Heart right ventricle (tissue), 16 donors: ENCODE data around the gene LIN28B. TPM values are rescaled to one million over a fixed set of nuclear protein-coding genes. Genes with fewer than 3 reads are reported as not detected.

Experiments used
- ATAC-seq, 8 donors: fragments of 200-7000 bp; cut with Tn5 transposase; one replicate each; pipeline ENCODE4 v1.9.1; 2020; ENCODE audit warnings: mild to moderate bottlenecking in 8 of 8, moderate library complexity in 8 of 8, moderate number of reproducible peaks in 1 of 8
- DNase-seq, 2 donors: peaks; one replicate each; pipeline ENCODE4 v3.0.0-alpha.2; 2020
- H3K27ac ChIP-seq, 10 donors: fragments of 200-600 bp; sonication (generic) in 2 of 10; one replicate each; pipeline versions ENCODE4 v1.5.0 to v1.8.0; 2020 to 2022; ENCODE audit warnings: mild to moderate bottlenecking in 3 of 10
- H3K27me3 ChIP-seq, 7 donors: fragments of 200-600 bp; one replicate each; pipeline ENCODE4 v1.8.0; 2021 to 2022; ENCODE audit warnings: mild to moderate bottlenecking in 2 of 7
- H3K36me3 ChIP-seq, 9 donors: fragments of 200-600 bp; sonication (generic) in 1 of 9; one replicate each; pipeline versions ENCODE4 v1.5.0 to v1.8.0; 2020 to 2022; ENCODE audit warnings: mild to moderate bottlenecking in 2 of 9
- H3K4me1 ChIP-seq, 9 donors: fragments of 200-600 bp; sonication (generic) in 1 of 9; one replicate each; pipeline versions ENCODE4 v1.5.0 to v1.8.0; 2020 to 2022; ENCODE audit warnings: mild to moderate bottlenecking in 4 of 9
- H3K4me3 ChIP-seq, 10 donors: fragments of 200-600 bp; sonication (generic) in 2 of 10; one replicate each; pipeline versions ENCODE4 v1.5.0 to v1.8.0; 2020 to 2022; ENCODE audit warnings: mild to moderate bottlenecking in 7 of 10, moderate library complexity in 2 of 10
- H3K9me3 ChIP-seq, 11 donors: fragments of 200-600 bp in 10 of 11; sonication (generic) in 2 of 11; one replicate each; pipeline versions ENCODE4 v1.5.0 to v1.8.0; 2013 to 2022; ENCODE audit warnings: mild to moderate bottlenecking in 2 of 11, control low read depth in 1 of 11, moderate library complexity in 1 of 11
- CTCF ChIP-seq, 9 donors: fragments of 200-600 bp; sonication (generic) in 2 of 9; IDR thresholded peaks; one replicate each; pipeline versions ENCODE4 v1.5.0 to v1.8.0; 2021 to 2022; ENCODE audit warnings: antibody characterized with exemption in 9 of 9, mild to moderate bottlenecking in 5 of 9, moderate library complexity in 1 of 9
- whole genome bisulfite sequencing, 2 donors: extraction: QIAGEN DNeasy Blood & Tissue Kit; methylation state at CpG; one replicate each; pipeline ENCODE4 v1.1.7; 2013; ENCODE audit warnings: inconsistent platforms in 1 of 2; 5-methylcytosine and 5-hydroxymethylcytosine counted together
- intact Hi-C, 10 donors: fragments of 100-400 bp; cut with DNase I; formaldehyde crosslinking; loops; one replicate each; pipeline versions ENCODE4 v1.11.1 to v1.14.2; 2022
- polyA plus RNA-seq, 2 donors: library from polyadenylated mRNA; stranded (reverse); fragments of 200-250 nt; gene quantifications; one replicate each; pipeline ENCODE4 v1.2.3, GENCODE V29; 2013
- total RNA-seq, 10 donors: library from RNA; stranded (reverse); fragmentation: NEBNext Ultra II Directional in 3 of 10; extraction: Animal tissue kit (Norgen Biotek cat#: 25700) in 3 of 10; gene quantifications; one replicate each; pipeline versions ENCODE4 v1.2.1 to v1.2.4, GENCODE V29; 2021 to 2023
- donor health status: Arrhythmogenic right ventricular cardiomyopathy.
- donor health status: ischemic (EF 13 %, LVEDD 7.1; RV severe dilation, severe dysfunction).
- donor health status: healthy with polysubstance abuse.
- donor health status: DM: no; HTN: yes; CAD: no.
- donor health status: DM: no; HTN: no; CAD: no.
- donor health status: ischemic (EF 25% LVEDD 6.9; RV normal size, moderate dysfunction).
- donor health status: ischemic (EF 25% LVEDD 5.7; RV mildly dilated, moderate dysfunction).
- donor health status: healthy.
- donor health status: DM: yes; HTN: yes; CAD: no.
- donor health status: Ischemic cardiomyopathy.
- donor health status: ischemic (EF 35%, LVEDD 5.7; RV mildly dilated, moderate dysfunction).
- donor health status: nonischemic (EF 11% LVEDD 7.7; RV severe dilation, severe dysfunction).
- donor health status: DM: yes; HTN: yes; CAD: no.
- donor health status: PGD.
- donor health status: ischemic (EF 29% LVEDD 5.4; RV normal size, mild dysfunction).
- donor health status: nonischemic (EF 23%, LVEDD 6.1; RV moderate dilation, normal function).

The LIN28B gene
- total and polyA plus RNA-seq, 12 donors: not detected

- 7 to 10% methylated on average over 19 of the region's 19 CpGs for WGBS, 2 donors
- no peak for TF ChIP-seq CTCF (IDR thresholded peaks at IDR 0.05)
- no peaks in the 10 kb centered on the region for H3K36me3 ChIP-seq
- DNase-seq (no peak), ATAC-seq (no peak)
- no peaks in the 10 kb centered on the region for H3K9me3 ChIP-seq
- H3K27ac ChIP-seq: no peak overlapping the region
- intact Hi-C loops: no loop called here
- H3K27me3 ChIP-seq: peaks cover 14 to 91% (median 85%) of the 10 kb centered on the region in 7 donors
- no peak overlapping the region for H3K4me3 ChIP-seq
- peaks cover 0 to 10% (median 4%) of the 10 kb centered on the region in 9 donors for H3K4me1 ChIP-seq
These were observed 1.5 kb downstream of the LIN28B start for GRCh38 chr6:104958178-104959025.

- no peak for DNase-seq
- no peak for ATAC-seq
- WGBS, 2 donors: 30 to 31% methylated on average over 3 of the region's 3 CpGs
- intact Hi-C loops: no loop called here
- TF ChIP-seq CTCF (IDR thresholded peaks at IDR 0.05): no peak
- Histone ChIP-seq H3K4me3 (no peak overlapping the region), H3K36me3 (no peaks in the 10 kb centered on the region), H3K27me3 (peaks cover 14 to 83% (median 77%) of the 10 kb centered on the region in 7 donors), H3K9me3 (no peaks in the 10 kb centered on the region), H3K4me1 (peaks cover 0 to 10% (median 4%) of the 10 kb centered on the region in 9 donors), H3K27ac (no peak overlapping the region)
These were observed 2.3 kb downstream of the LIN28B start for GRCh38 chr6:104959026-104959858.

GRCh38 chr6:104969108-104969507, 12.2 kb downstream of the LIN28B start:
- Histone ChIP-seq H3K4me1 (no peaks in the 10 kb centered on the region), H3K36me3 (no peaks in the 10 kb centered on the region), H3K4me3 (no peak overlapping the region), H3K9me3 (no peaks in the 10 kb centered on the region), H3K27ac (no peak overlapping the region), H3K27me3 (peaks cover 0 to 12% (median 0%) of the 10 kb centered on the region in 7 donors)
- no peak for ATAC-seq
- DNase-seq: no peak
- WGBS, 2 donors: 54 to 55% methylated on average over 2 of the region's 2 CpGs
- TF ChIP-seq CTCF (IDR thresholded peaks at IDR 0.05): no peak
- intact Hi-C loops: no loop called here

GRCh38 chr6:104969785-104970581, 13.1 kb downstream of the LIN28B start:
- no peaks in the 10 kb centered on the region for H3K4me1 ChIP-seq
- ATAC-seq: no peak
- H3K36me3 ChIP-seq: no peaks in the 10 kb centered on the region
- DNase-seq: no peak
- H3K4me3 ChIP-seq: no peak overlapping the region
- H3K9me3 ChIP-seq: no peaks in the 10 kb centered on the region
- no peak overlapping the region for H3K27ac ChIP-seq
- 88 to 95% methylated on average over 2 of the region's 2 CpGs for whole genome bisulfite sequencing, 2 donors
- intact Hi-C loops: no loop called here
- H3K27me3 ChIP-seq: peaks cover 0 to 12% (median 0%) of the 10 kb centered on the region in 7 donors
- TF ChIP-seq CTCF (IDR thresholded peaks at IDR 0.05): no peak
